LNCAP (cell line): ENCODE data around the gene PRDM16.

Experiments used
- TF ChIP-seq, protein P1 (sequence below): fragments of 450-650 bp; IDR thresholded peaks from 2 replicates; pipeline ENCODE4 v1.5.1; 2017; ENCODE audit warnings: mild to moderate bottlenecking

Gene PRDM16

GRCh38 chr1:3069491-3070308 is 697 bp downstream of the PRDM16 start:
- TF ChIP-seq, protein P1, sequence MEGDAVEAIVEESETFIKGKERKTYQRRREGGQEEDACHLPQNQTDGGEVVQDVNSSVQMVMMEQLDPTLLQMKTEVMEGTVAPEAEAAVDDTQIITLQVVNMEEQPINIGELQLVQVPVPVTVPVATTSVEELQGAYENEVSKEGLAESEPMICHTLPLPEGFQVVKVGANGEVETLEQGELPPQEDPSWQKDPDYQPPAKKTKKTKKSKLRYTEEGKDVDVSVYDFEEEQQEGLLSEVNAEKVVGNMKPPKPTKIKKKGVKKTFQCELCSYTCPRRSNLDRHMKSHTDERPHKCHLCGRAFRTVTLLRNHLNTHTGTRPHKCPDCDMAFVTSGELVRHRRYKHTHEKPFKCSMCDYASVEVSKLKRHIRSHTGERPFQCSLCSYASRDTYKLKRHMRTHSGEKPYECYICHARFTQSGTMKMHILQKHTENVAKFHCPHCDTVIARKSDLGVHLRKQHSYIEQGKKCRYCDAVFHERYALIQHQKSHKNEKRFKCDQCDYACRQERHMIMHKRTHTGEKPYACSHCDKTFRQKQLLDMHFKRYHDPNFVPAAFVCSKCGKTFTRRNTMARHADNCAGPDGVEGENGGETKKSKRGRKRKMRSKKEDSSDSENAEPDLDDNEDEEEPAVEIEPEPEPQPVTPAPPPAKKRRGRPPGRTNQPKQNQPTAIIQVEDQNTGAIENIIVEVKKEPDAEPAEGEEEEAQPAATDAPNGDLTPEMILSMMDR, result peak; percentile 27; the same call in 1 of the 2 replicates

GRCh38 chr1:3070309-3070643 is 1.3 kb downstream of the PRDM16 start:
- TF ChIP-seq, protein P1, result no peak

DNA sequence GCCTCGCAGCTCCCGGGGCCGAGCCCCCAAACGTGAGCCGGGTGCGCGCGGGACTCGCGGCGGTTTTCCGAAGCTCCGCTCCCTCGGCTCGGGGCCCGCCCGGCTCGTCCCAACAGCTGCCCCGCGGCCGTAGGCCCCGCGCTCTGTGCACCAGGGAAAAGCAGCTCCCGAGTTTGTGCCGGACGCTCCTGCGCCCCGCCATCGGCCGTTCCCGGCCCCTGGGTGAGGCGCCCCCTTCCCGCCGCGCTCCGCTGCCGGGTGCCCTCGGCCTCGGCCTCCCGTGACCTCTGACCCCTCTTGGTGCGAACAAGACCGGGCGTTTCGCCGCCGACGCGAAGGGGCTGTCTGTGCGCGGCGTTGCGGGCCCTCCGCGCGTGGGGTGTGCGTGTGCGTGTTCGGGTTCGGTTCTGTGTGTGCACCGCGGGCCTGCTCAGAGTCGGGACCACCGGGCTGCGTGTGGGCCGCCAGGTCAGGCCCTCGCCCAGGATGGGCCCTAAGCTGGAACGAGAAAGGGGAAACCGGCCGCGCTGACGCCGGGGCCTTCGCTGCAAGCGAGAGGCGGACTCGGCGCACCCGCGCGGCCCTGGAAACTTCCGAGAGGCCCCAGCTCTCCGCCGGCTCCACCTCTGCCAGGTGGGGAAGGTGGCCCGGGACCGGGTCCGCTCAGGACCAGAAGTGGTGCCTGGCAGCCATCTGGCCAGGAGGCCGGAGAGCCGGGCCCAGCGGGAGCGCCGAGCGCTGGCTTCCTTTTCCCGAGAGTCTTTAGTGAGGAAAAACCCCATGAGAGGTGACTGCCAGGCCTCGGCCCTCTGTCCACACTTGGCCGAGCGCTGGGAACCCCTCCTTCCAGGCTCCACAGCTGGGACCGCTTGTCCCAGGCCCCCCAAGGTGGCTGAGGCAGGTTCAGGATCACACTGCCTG is 1.9 kb downstream of the PRDM16 start:
- TF ChIP-seq, protein P1, result no peak

DNA sequence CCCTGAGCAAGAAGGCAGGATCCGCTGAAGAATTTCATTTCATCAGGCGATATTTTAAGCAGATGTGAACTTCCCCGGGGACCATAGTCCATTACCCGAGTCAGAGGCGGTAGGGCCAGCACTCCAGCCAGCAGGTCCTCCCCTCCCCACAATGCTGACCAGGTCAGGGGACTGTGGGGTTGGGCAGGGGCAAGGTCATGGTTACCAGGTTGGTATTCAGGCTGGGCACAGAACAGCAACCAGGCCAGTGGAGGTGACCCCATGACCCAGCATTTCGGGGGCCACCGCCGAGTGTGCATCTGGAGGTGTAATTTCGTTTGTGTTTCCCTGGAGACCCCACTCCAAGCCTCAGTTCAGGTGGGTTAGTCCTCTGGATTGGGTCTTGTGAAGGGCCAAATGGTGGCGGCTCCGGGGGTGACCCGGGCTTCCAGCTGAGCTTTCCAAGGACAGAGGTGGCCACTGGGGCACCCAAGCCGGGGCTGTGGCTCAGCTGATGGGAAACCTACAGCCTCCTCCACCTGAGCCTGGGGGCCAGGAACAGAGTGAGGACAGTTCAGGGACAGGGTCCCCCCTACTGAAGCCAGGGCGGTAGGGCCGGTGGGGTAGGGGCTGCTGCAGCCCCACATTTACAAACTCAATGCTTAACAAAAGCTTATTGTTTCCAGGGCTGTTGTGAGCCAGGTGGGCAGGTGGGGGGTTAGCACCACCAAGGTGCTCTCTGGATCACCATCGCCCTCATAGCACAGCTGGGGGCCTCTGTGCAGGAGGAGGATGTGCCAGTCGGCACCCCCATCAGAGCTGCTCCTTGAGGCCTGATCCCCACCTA is 2.8 kb downstream of the PRDM16 start:
- TF ChIP-seq, protein P1, result no peak

GRCh38 chr1:3072391-3073185 is 3.6 kb downstream of the PRDM16 start:
- TF ChIP-seq, protein P1, result no peak

GRCh38 chr1:3073186-3073488 is 4.1 kb downstream of the PRDM16 start:
- TF ChIP-seq, protein P1, result no peak
